AG08396 (cell line): ENCODE data around the gene HADH.
"Not testable (repeated sequence)": the region's sequence is repeated elsewhere in the genome, so short reads cannot be mapped to it uniquely, and the experiment has no call there.

Experiments
- DNase-seq: peaks from one replicate; pipeline ENCODE4 v3.0.0; 2012; ENCODE audit warnings: low spot score, mixed read lengths

The HADH gene

DNA sequence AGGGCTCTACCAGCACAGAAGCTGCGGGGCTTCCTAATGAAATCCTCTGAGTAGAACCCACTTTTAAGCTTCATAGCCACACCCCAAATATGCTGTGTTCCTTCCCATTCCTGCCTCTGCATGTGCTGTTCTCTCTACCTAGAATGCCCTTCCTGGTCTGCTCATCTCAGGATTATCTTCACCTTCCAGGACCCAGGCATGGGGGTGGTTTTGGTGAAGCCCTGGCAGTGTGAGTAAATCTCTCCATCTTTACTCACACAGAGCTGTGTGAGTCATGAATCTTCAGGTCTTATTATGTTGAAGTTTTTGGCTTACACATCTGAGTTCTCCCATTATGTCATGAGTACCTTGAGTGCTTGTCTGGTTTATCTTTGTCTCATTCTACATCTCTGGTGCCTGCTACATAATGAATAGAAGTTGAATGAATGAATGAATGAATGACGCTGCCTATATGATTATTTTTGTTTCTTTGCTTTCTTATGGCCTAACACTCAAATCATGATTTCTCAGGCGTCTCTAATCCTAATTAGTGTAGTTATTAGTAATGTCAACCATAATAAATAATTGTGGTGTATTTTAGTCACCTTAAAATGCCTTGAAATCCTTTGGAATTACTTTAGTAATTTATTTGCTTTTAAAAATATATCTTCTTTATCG is 41.9 kb downstream of the HADH start:
- DNase-seq, result no peak

- DNase-seq, result no peak
Observed at GRCh38 chr4:108033348-108033747, 43.7 kb downstream of the HADH start.

DNA sequence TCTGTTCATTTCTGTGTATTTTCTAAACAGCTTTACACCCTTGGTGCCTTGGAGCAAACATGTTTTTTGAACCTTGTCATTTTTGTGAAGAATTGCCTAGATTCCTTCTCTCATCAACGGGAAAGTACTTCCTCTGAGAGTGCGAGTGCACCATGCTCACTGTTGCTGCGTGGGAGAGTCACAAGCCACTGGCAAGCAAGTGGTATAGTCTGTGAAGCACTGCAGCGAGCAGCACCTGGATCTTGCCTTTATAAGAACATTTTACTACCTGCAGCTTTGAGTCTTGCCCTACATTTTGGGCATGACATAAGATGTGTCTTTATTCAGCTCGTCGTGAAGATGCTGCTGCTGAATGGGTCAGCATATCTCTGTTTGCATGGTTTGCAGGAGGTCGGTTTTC is 44.9 kb downstream of the HADH start:
- no peak for DNase-seq

- DNase-seq, result no peak
Observed at GRCh38 chr4:108035691-108036090, 46.0 kb downstream of the HADH start.

DNA sequence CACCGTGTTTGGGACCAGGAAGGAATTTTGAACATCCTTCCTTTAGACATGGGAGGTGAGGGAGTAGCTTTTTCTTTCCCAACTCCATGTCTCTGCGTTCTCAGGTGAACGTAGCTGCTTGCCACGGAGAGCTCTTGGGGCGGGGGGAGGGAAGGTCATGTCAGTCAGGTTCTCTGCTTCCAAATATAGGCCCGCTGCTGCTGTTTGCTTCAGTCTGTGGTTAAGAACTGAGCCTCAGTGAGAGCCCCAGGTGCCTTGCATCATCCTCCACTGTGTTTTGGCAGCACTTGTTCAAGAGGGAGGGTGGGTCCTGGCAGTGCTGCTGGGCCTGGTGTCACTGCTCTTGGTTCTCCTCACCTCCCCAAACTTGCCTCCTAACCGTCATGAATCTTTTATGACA is 46.5 kb downstream of the HADH start:
- no peak for DNase-seq

DNA sequence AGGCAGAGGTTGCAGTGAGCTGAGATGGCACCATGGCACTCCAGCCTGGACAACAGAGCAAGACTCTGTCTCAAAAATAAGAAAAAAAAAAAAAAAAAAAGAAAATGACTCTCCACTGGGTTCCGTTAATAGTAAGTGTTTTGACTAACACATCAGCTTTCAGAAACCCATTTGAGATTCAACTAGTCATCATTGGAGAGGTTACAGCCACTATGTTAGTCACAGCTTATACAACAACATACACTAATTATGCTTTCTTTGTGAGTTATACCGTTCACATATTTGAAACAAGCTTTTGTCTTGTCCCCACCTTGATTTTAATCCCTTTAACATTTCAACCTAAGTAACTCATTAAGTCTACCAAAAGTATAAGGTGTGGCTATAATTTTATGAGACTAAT is 48.2 kb downstream of the HADH start:
- no peak for DNase-seq

- no peak for DNase-seq
Observed at GRCh38 chr4:108042927-108043326, 53.2 kb downstream of the HADH start.

DNA sequence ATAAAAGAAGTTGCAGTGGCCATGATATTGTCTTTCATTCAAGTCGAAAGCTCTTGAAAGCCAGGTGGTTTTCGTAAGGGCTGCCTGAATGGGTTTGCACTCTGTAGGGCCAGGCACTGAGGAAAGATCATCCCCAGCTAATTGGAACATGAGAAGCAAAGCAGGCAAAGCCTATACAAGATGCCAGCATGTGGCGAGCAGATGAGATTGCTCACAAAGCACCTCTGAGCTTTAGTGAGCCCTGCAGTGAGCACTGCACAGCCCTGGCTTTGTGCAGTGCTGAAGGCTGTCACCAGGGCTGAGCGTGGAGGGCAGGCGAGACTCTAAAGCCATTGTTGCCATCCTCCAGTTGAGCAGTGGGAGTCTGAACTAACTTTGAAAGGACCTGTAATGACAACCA is 53.8 kb downstream of the HADH start:
- DNase-seq, result no peak

DNA sequence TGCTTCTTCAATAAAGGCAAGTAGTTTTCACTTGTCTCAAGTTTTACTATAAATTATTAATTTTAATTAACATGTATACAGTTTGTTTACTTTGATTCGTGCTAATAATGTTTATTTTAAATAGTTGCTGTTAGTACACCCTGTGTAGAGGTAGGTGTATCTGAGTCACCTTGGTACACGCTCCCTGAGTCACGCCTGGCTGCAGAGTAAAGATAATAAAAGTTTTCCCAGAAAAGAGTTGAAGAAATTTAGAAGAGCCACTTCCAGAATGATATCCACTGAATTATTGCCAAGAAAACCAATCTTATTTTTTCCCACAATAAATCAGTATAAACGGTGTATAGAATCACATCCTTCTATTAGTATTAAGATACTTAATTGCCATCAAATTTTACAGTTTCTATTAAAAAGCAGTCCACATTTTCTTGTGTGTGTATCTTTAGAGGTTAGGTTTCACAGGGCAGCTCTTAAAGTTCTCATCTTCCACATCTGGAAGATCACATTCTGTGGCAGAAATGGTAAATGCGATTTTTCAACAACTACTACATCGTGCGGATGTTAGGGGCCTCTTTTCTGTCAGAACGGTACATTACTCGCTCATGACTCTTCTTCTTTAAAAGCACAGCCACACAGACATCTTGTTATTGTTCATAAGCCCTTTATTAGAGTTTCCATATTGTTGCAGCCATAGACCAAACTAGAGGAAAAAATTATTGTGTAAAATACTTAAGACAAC is 55.4 kb downstream of the HADH start:
- no peak for DNase-seq

DNA sequence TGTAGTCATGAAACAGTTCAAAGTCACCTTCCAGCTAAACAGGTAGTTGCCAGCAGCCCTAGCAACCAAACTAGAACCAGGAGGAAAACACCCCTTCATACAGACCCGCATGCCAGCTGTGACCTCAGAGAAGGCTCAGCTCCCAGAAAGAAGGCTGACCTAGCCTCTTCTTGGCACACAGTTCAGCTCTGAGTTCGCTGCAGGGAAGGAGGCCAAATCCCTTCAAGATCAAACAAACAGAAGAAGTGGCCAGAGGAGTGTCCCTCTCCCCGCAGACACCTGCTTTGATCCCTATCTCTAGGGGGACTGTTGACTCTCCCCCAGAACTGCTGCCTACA is 56.0 kb downstream of the HADH start:
- DNase-seq, result peak; percentile 33

DNA sequence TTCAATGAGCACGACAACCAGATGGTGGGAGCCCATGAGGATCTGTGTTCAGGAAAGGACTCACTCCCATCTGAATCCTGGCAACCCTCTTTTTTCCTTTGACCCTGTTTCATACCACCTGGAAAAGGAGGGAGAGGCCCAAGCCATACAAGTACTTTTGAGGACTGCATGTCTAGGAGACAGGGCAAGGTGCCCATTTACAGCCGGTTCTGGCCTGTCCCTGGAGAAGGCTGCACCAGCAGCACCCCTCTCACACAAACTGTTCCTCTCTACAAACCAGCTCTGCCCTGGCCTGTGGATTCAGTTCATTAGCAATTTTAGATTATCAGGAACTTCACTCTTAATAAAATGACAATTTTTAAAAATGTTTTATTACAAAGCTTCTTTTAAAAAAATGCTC is 57.5 kb downstream of the HADH start:
- DNase-seq, result no peak

DNA sequence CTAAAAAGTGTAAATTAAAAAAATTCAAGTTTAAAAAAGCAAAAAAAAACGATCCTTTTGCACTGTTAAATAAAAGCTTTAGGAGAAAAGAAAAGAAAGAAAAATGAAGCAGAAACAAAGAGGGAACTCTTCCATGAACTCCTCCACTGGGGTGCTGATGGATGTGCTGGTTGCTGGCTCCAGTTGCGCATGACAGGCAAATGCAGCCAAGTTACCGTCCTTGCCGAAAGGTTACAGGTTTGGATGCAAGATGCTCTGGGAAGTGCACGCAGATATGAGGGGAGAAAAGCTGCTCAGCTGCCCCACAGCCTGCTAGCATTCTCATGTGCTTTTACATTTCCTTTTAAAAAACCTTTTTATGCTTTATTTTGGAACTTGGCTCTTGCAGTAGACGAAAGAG is 58.5 kb downstream of the HADH start:
- no peak for DNase-seq

GRCh38 chr4:108048997-108049396 is 59.3 kb downstream of the HADH start:
- no peak for DNase-seq

GRCh38 chr4:108049406-108049805 is 59.7 kb downstream of the HADH start:
- no peak for DNase-seq

GRCh38 chr4:108050166-108051111 is 60.8 kb downstream of the HADH start:
- DNase-seq, result not testable (repeated sequence)

DNA sequence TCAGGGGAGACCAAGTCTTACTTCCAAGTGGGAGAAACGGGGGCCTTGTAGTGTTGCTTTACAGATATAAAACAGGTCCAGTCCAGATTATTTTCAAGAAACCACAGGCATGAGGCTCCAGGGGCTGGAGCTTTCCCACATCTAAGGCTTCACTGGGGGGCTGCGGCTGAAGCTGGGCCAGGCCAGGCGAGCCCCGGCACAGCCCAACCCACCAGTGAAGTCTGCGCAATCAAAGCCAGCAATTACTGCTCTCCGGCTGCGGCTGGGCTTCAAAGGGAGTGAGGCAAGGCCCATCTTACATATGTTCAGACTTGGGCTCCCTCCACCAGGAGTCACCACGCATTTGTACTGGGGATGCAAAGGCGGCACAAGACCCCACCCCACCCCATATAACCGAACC is 61.7 kb downstream of the HADH start:
- no peak for DNase-seq

GRCh38 chr4:108052558-108053120 is 63.0 kb downstream of the HADH start:
- no peak for DNase-seq

- no peak for DNase-seq
Observed at GRCh38 chr4:108053251-108053711, 63.6 kb downstream of the HADH start.

- DNase-seq, result no peak
Observed at GRCh38 chr4:108054025-108054638, 64.4 kb downstream of the HADH start.

DNA sequence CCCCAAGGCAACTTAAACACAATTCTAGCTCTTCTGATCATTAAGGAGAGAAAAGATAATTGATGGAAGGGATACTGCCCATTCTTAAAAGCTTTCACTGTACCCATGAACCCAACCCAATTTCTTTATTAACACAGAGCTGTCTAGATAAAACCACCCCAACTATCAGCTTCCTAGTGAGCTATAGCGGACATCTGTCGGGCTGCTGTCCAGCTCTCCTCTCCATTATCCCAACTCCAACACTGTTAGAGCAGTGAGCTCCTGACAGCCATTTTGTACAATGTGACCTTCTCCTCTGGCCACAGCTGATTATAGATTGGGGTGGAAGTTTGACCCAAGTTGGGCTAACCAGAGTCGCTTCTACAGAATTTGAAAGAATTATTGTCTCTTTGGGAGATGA is 66.1 kb downstream of the HADH start:
- DNase-seq, result no peak

- no peak for DNase-seq
Observed at GRCh38 chr4:108056418-108056817, 66.7 kb downstream of the HADH start.
